Tracheal epithelial cell (primary cell): ENCODE measurements around the gene FAM240B. TPM values are rescaled to one million over a fixed set of nuclear protein-coding genes. Genes with fewer than 3 reads are reported as not detected.

Experiments used
- total RNA-seq: library from RNA; depleted of rRNA; stranded (reverse); fragments of >200 nt; gene quantifications from 2 replicates; pipeline ENCODE4 v1.2.1, GENCODE V29; 2014

FAM240B gene
- not detected in 2 replicates for total RNA-seq

GRCh38 chr9:38720083-38720745 is at the start of gene FAM240B:
Gene FAM240B, minus strand, starts transcription at chr9:38720133. Its CDS starts 16,134 bp downstream, at chr9:38703999.

Other genes with a start within 250 kb of the FAM240B start
- 0.48 and 0.64 TPM in 2 replicates for gene ANKRD18A, start 99.5 kb downstream of the FAM240B start, total RNA-seq